GM12878 (cell line): ENCODE results near the gene IRX4. TPM values are rescaled to one million over a fixed set of nuclear protein-coding genes. Genes with fewer than 3 reads are reported as not detected.

ENCODE experiments used
- ATAC-seq: fragments of 200-7000 bp; cut with Tn5 transposase; 3 replicates; pipeline ENCODE4 v1.9.1; 2020; ENCODE audit warnings: mild to moderate bottlenecking, moderate library complexity
- BruUV-seq: library from RNA; stranded (reverse); fragments of 400-500 nt; replicated peaks from 2 replicates; lab custom pipeline; 2021; lab: Mats Ljungman, UMichigan
- CTCF ChIA-PET: fragments of 300-600 bp; sonication (Branson Sonifier 250); formaldehyde crosslinking; extraction: SDS; loops from one replicate; lab custom pipeline; 2021; ENCODE audit warnings: inconsistent platforms; lab: Yijun Ruan, JAX
- POLR2A ChIA-PET: fragments of 350-600 bp; formaldehyde crosslinking; extraction: SDS; loops from one replicate; lab custom pipeline; 2021; ENCODE audit warnings: inconsistent platforms; lab: Charles Lee
- RAD21 ChIA-PET: fragments of 300-600 bp; sonication (Branson Sonifier 250); formaldehyde crosslinking; loops from one replicate; lab custom pipeline; 2023; ENCODE audit warnings: antibody characterized with exemption; ENCODE audit not compliant: unreplicated experiment; lab: Charles Lee
- SMC1A ChIA-PET: fragments of 300-600 bp; sonication (Branson Sonifier 250); formaldehyde crosslinking; loops from one replicate; lab custom pipeline; 2023; ENCODE audit not compliant: unreplicated experiment, uncharacterized antibody; lab: Charles Lee
- DNase-seq: peaks from one replicate; pipeline ENCODE4 v3.0.0-alpha.2; 2011; ENCODE audit warnings: low read depth, low spot score
- FAIRE-seq: peaks from 3 replicates; lab custom pipeline; 2011; peaks lifted over from hg19 to GRCh38; lab: Jason Lieb, UNC
- H2AFZ ChIP-seq: 2 replicates; pipeline ENCODE4 v1.6.0; 2011; ENCODE audit warnings: low read depth, low read length, control low read depth; ENCODE audit not compliant: control insufficient read depth
- H3K27ac ChIP-seq: 2 replicates; pipeline ENCODE4 v1.5.1; 2011; ENCODE audit warnings: control low read depth; ENCODE audit not compliant: control insufficient read depth, insufficient read depth
- H3K27me3 ChIP-seq, 2 experiments: replicated peaks in 1 of 2; 2 replicates each; pipeline versions ENCODE4 v1.6.0 to v1.6.1; 2011; ENCODE audit warnings: low read length in 1 of 2; ENCODE audit not compliant: control insufficient read depth in 2 of 2, insufficient read depth in 2 of 2
- H3K36me3 ChIP-seq, 2 experiments: 2 replicates each; pipeline ENCODE4 v1.5.1; 2011; ENCODE audit warnings: low read length in 1 of 2; ENCODE audit not compliant: control insufficient read depth in 2 of 2, insufficient read depth in 2 of 2
- H3K4me1 ChIP-seq: 2 replicates; pipeline ENCODE4 v1.6.1; 2011; ENCODE audit warnings: mild to moderate bottlenecking, low read length, moderate library complexity, mixed read lengths; ENCODE audit not compliant: control insufficient read depth, insufficient read depth
- H3K4me2 ChIP-seq: 2 replicates; pipeline ENCODE4 v1.6.0; 2011; ENCODE audit warnings: control low read depth; ENCODE audit not compliant: control insufficient read depth, insufficient read depth
- H3K4me3 ChIP-seq: fragments of 200-600 bp; sonication (generic); 2 replicates; pipeline ENCODE4 v1.5.1; 2016
- H3K79me2 ChIP-seq: 2 replicates; pipeline ENCODE4 v1.6.0; 2011; ENCODE audit warnings: low read length; ENCODE audit not compliant: control insufficient read depth, insufficient read depth
- H3K9ac ChIP-seq: 2 replicates; pipeline ENCODE4 v1.8.0; 2011; ENCODE audit warnings: low read length, control low read depth, mixed read lengths; ENCODE audit not compliant: control insufficient read depth, insufficient read depth
- H3K9me3 ChIP-seq: replicated peaks from 3 replicates; pipeline ENCODE4 v1.5.1; 2011; ENCODE audit warnings: mild to moderate bottlenecking, low read length; ENCODE audit not compliant: control insufficient read depth, insufficient read depth
- H4K20me1 ChIP-seq: 2 replicates; pipeline ENCODE4 v1.6.0; 2011; ENCODE audit not compliant: control insufficient read depth, insufficient read depth
- POLR2A ChIP-seq: IDR thresholded peaks from 2 replicates; pipeline ENCODE4 v1.6.1; 2011; ENCODE audit warnings: low read depth, mild to moderate bottlenecking, low read length
- WGBS: methylation state at CpG from one replicate; pipeline ENCODE4 v1.1.6; 2016; ENCODE audit warnings: low lambda C conversion rate; ENCODE audit not compliant: insufficient replicate concordance, insufficient coverage; ENCODE audit errors: missing lambda C conversion rate; 5-methylcytosine and 5-hydroxymethylcytosine counted together
- in situ Hi-C: fragments of 300-500 bp; cut with MboI; formaldehyde crosslinking; loops from 9 replicates; pipeline ENCODE4 v1.14.3; 2018; ENCODE audit warnings: mixed read lengths
- intact Hi-C: fragments of 100-400 bp; cut with micrococcal nuclease; formaldehyde crosslinking; loops from one replicate; pipeline ENCODE4 v1.14.2; 2022; ENCODE audit not compliant: unreplicated experiment
- polyA plus RNA-seq, 11 experiments: library from polyadenylated mRNA; depleted of rRNA in 4 of 11; unstranded in 6 of 11; stranded (reverse) in 5 of 11; fragments of >200 nt; fragmentation: Nextera tagmentation in 4 of 11; fragmentation: Illumina TruSeq in 1 of 11; extraction: Ambion mirVana in 4 of 11; extraction: Trizol in 1 of 11; gene quantifications; 1 replicate in 1 of 11; 2 replicates in 10 of 11; pipeline versions ENCODE4 v1.2.1 to v1.2.3, GENCODE V29; 2011 to 2016; ENCODE audit warnings: inconsistent platforms in 2 of 11, missing spikeins in 2 of 11, low read depth in 1 of 11
- total RNA-seq, 4 experiments: library from RNA; depleted of rRNA in 3 of 4; stranded (reverse); fragments of >200 nt in 3 of 4; fragmentation: Illumina TruSeq in 1 of 4; extraction: Trizol in 1 of 4; gene quantifications; 2 replicates each; pipeline versions ENCODE4 v1.2.1 to v1.2.3, GENCODE V29; 2013 to 2021
- TF ChIP-seq, protein P1 (sequence below): fragments of 450-650 bp; IDR thresholded peaks from 2 replicates; pipeline ENCODE4 v1.6.1; 2016; ENCODE audit warnings: mild to moderate bottlenecking, moderate library complexity, borderline replicate concordance

Gene IRX4
- total and polyA plus RNA-seq, 10 of the 15 experiments (the other 5 are each of a cell fraction or from before 2014, with no cell fraction given) = not detected

DNA sequence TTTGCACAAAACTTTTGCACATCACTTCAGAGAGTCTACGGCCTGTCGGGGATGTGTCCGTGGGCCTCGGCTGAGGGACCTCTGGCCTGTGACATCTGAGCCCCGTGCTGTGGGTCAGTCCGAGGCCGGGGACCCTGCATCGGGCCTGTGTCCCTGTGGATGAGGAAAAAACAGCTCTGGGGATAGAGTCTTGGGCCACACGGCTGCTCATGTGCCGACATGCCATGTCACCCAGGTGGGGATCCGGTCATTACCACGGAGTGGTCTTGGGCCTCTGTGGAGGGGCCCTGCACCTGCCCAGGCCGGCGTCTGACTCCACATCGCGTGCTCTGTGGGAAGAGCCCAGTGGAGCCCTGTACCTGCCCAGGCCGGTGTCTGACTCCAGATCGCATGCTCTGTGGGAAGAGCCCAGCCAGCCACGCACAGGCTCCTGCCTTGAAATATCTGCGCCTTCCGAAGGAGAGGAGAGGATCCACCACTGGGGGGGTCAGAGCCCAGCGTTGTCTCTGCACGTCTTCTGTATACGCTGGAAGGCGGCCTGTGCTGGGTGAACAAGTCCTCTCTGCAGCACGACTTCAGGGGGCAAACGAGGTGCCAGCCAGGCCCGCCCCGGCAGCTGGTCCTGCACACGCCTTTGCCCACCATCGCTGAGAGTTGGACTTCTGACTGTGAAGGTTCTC is 27.5 kb upstream of the IRX4 start:
- SMC1A ChIA-PET = no interaction called here
- DNase-seq = no peak
- no peak for TF ChIP-seq POLR2A
- TF ChIP-seq, protein P1, sequence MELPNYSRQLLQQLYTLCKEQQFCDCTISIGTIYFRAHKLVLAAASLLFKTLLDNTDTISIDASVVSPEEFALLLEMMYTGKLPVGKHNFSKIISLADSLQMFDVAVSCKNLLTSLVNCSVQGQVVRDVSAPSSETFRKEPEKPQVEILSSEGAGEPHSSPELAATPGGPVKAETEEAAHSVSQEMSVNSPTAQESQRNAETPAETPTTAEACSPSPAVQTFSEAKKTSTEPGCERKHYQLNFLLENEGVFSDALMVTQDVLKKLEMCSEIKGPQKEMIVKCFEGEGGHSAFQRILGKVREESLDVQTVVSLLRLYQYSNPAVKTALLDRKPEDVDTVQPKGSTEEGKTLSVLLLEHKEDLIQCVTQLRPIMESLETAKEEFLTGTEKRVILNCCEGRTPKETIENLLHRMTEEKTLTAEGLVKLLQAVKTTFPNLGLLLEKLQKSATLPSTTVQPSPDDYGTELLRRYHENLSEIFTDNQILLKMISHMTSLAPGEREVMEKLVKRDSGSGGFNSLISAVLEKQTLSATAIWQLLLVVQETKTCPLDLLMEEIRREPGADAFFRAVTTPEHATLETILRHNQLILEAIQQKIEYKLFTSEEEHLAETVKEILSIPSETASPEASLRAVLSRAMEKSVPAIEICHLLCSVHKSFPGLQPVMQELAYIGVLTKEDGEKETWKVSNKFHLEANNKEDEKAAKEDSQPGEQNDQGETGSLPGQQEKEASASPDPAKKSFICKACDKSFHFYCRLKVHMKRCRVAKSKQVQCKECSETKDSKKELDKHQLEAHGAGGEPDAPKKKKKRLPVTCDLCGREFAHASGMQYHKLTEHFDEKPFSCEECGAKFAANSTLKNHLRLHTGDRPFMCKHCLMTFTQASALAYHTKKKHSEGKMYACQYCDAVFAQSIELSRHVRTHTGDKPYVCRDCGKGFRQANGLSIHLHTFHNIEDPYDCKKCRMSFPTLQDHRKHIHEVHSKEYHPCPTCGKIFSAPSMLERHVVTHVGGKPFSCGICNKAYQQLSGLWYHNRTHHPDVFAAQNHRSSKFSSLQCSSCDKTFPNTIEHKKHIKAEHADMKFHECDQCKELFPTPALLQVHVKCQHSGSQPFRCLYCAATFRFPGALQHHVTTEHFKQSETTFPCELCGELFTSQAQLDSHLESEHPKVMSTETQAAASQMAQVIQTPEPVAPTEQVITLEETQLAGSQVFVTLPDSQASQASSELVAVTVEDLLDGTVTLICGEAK = no peak
- TF ChIP-seq, all 136 proteins: peak for 0
- H3K36me3 ChIP-seq = no peaks in the 10 kb centered on the region
- no peaks in the 10 kb centered on the region; a peak in 1 of 4 replicates for H3K27me3 ChIP-seq
- FAIRE-seq = no peak
- no peaks in the 10 kb centered on the region; the same call in 2 of the 3 replicates for H3K9me3 ChIP-seq
- no TSS peak for BruUV-seq
- CTCF ChIA-PET = no interaction called here
- POLR2A ChIA-PET = no interaction called here
- no peak for ATAC-seq
- RAD21 ChIA-PET = no interaction called here
- WGBS = 33% methylated on average over 31 of the region's 31 CpGs
- H2AFZ ChIP-seq = no peak overlapping the region
- intact Hi-C loops (no loop called here), in situ Hi-C loops (no loop called here)
- no peaks in the 10 kb centered on the region for H3K79me2 ChIP-seq
- no peaks in the 10 kb centered on the region for H4K20me1 ChIP-seq
- no peak overlapping the region for H3K4me3 ChIP-seq
- H3K4me1 ChIP-seq = no peaks in the 10 kb centered on the region
- H3K9ac ChIP-seq = no peak overlapping the region
- H3K27ac ChIP-seq = no peak overlapping the region
- no peak overlapping the region for H3K4me2 ChIP-seq
